Measurements from ENCODE around the gene IPO11.
"Not testable (repeated sequence)": the region's sequence is repeated elsewhere in the genome, so short reads cannot be mapped to it uniquely, and the experiment has no call there.

The IPO11 gene

DNA sequence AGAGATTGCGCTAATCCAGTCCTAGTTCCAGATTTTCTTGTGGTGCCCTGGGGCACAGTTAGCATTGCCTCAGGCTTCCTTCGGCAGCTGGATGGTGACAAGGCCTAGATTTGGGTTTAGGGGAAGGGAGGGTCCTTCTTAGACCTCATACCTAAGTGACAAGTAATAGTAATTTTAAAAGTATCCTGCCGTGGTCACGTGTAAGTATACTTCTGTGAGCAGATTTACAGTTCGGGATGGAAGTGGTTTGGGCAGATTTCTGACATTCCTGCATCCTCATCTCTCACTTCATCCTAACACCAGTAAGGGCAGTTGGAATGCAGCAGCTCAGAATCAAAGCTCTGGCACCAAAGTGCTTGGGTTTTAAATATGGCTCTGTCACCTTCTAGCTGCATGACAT, 237.6 kb downstream of the IPO11 start:
- no peak for DNase-seq

DNA sequence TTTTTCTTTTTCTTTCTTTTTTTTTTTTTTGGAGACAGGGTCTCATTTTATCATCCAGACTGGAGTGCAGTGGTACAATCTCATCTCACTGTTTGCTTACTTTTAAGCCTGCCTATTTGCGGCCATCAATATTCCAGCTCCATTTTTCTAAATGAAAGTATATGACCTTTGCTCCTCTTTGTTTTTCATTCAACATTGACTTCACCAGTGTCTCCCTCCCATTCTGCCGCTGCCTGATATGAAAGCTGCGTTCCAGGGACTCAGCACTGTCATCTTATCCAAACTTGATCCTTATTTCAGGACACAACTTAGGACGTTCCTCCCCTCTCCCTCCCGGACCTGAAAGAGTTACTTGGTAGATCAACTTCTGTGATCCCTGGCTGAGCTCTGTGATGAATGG, 239.7 kb downstream of the IPO11 start:
- DNase-seq, result no peak

DNA sequence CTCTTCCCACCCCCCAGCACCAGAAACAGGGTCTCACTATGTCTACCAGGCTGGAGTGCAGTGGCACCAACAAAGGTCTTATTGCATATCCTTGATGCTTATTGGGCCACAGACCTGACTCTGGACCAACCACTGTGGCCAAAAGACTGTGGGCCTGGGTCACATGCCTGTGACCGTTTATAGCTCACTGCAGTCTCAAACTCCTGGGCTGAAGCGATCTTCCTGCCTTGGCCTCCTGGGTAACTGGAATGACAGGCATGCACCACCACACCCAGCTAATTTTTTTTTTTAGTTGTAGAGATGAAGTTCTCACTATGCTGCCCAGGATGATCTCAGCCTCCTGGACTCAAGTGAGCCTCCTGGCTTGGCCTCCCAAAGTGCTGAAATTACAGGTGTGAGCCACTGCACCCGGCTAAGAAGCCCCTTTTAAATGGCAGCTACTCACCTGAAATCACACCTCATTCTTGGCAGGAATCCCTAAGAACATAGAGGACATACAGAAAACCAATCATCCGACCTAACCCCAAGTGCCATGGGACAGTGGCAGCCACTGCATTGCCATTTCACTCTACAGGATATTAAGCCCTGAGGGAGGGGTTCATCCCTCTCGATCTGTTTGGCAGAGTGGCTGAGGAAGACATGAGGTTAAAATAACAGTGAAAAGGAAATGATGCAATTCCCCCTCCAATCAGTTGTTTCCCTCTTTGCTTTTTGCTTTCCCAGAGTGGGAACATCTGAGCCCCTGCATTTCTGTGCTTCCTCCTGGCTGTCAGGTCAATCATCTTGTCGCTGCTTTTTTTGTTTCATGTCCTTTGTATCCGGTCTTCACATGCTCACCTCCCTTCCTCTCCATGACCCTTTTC, 240.7 kb downstream of the IPO11 start:
- DNase-seq, result no peak

DNA sequence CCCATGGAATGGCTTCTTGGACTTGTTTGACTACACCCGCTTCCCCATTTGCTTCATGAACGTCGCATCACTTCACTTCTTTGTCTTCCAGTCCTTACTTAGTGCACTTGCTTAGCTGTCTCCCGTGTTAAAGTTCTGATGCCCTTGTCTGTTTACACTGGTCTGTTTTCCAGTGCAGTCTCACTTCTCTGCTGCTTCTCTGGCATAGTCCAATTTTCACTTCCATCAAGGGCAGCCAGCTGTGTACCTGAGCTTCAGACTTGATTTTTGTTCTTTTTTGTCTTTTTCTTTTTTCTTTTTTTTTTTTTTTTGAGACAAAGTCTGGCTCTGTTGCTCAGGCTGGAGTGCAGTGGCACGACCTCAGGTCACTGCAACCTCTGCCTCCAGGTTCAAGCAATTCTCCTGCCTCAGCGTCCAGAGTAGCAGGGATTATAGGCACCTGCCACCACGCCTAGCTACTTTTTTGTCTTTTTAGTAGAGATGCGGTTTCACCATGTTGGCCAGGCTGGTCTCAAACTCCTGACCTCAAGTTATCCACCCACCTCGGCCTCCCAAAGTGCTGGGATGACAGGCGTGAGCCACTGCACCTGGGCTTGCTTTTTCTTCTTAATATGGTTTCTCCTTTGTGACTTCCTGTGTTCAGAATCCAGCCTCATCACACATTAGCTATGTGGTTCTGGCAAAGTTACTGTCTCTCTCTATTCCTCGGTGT, 241.5 kb downstream of the IPO11 start:
- DNase-seq, result no peak

DNA sequence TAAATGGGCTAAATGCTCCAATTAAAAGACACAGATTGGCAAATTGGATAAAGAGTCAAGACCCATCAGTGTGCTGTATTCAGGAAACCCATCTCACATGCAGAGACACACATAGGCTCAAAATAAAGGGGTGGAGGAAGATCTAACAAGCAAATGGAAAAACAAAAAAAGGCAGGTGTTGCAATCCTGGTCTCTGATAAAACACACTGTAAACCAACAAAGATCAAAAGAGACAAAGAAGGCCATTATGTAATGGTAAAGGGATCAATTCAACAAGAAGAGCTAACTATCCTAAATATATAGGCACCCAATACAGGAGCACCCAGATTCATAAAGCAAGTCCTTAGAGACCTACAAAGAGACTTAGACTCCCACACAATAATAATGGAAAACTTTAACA, 245.2 kb downstream of the IPO11 start:
- not testable (repeated sequence) for DNase-seq

DNA sequence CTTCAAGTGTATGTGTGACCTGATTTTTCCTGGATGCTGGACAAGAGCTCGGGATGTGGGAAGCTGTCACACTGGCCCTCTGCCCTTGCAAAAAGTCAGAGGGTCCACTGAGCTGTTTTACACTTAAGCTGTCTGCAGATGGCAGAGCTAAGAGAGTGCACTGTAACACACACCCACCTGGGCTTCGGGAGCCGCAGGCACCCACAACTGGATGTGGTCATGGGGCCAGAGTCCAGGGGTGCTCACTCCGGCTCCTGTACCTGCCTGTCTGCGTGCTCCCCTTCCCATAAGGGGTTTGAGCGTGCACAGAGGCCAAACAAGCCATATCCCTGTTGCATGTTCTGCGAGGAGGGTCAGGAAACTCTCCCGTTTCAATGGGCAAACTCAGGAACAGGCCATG, 248.6 kb downstream of the IPO11 start:
- DNase-seq, result no peak

DNA sequence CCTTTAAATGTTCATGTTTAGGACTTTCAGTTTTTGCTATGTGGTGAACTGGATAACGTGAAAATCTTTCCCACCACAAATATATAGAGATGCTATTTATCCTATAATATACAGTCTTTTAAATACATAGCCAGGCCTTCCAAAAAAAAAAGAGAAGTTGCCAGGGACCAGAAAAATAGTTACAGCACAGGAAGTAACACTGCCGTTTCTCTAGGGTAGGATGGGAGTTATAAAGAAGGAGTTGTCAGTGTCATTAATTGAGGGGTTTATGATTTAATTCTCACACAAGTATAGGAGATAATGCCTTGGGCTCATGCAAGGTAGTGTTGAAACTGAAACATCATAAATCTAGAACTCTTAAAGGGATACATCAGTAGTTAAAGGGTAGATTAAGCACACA, 250.0 kb downstream of the IPO11 start:
- DNase-seq, result no peak

DNA sequence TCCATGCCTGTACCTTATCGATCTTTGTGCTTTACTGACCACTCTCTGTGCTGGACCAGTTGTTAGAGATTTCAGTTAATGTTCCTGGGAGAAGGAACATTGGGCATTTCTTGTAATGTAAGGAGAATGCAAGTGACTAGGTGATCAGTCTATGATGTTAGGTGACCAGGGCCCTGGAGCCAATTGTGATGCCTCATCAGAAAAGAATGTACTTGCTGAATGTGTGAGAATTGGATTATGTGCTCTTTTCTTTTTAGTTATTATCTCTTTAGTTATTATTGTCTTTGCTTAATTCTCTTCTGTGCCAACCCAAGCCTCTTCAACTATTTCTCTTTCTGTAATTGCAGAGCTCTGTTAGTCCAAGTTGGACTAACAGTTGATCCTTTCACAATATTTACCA, 258.9 kb downstream of the IPO11 start:
- DNase-seq, result no peak

DNA sequence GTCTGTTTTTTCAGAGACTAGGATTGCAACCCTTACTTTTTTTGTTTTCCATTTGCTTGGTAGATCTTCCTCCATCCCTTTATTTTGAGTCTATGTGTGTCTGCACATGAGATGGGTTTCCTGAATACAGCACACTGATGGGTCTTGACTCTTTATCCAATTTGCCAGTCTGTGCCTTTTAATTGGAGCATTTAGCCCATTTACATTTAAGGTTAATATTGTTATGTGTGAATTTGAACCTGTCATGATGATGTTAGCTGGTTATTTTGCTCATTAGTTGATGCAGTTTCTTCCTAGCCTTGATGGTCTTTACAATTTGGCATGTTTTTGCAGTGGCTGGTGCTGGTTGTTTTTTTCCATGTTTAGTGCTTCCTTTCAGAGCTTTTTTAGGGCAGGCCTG, 264.0 kb downstream of the IPO11 start:
- not testable (repeated sequence) for DNase-seq
